Activated CD8-positive, alpha-beta memory T cell treated with anti-CD3 and anti-CD28 coated beads, Interleukin-2, amount 10 ng/mL, durations not matched to agents 7 days and 5 days (primary cell): ENCODE data around the gene TOMM22. TPM values are rescaled to one million over a fixed set of nuclear protein-coding genes. Genes with fewer than 3 reads are reported as not detected.

Experiments used
- ATAC-seq: fragments of 150-1000 bp; cut with Tn5 transposase; one replicate; pipeline ENCODE4 v1.10.0; 2021; ENCODE audit warnings: moderate library complexity
- CTCF ChIA-PET: fragments of 350-600 bp; sonication (Branson Sonifier 250); formaldehyde crosslinking; loops from one replicate; lab custom pipeline; 2021; ENCODE audit warnings: antibody characterized with exemption; lab: Charles Lee
- DNase-seq: peaks from one replicate; pipeline ENCODE4 v3.0.0-alpha.2; 2020
- H3K27ac Mint-ChIP-seq: one replicate; pipeline ENCODE4 v1.8.0; 2021; ENCODE audit warnings: mild to moderate bottlenecking, mixed read lengths
- H3K27me3 Mint-ChIP-seq: one replicate; pipeline ENCODE4 v1.8.0; 2021; ENCODE audit warnings: mixed read lengths
- H3K36me3 Mint-ChIP-seq: one replicate; pipeline ENCODE4 v1.8.0; 2021; ENCODE audit warnings: mild to moderate bottlenecking, mixed read lengths
- H3K4me1 Mint-ChIP-seq: one replicate; pipeline ENCODE4 v1.8.0; 2021; ENCODE audit warnings: mixed read lengths
- H3K4me3 Mint-ChIP-seq: one replicate; pipeline ENCODE4 v1.8.0; 2021; ENCODE audit warnings: mild to moderate bottlenecking, moderate library complexity, mixed read lengths
- H3K9me3 Mint-ChIP-seq: one replicate; pipeline ENCODE4 v1.8.0; 2022; ENCODE audit warnings: low read depth, mixed read lengths
- total RNA-seq, 2 experiments: library from RNA; stranded (reverse); gene quantifications; one replicate each; pipeline ENCODE4 v1.2.3, GENCODE V29; 2021

Gene TOMM22
- total RNA-seq, 2 experiments from 2014 or later: 61.1 to 94.9 TPM

GRCh38 chr22:38710866-38711265 is 29.1 kb downstream of the TOMM22 start:
- DNase-seq (no peak), ATAC-seq (no peak)
- Mint-ChIP-seq H3K36me3 (peaks cover 60% of the 10 kb centered on the region), H3K4me3 (no peak overlapping the region), H3K9me3 (no peaks in the 10 kb centered on the region), H3K27ac (no peak overlapping the region), H3K27me3 (no peaks in the 10 kb centered on the region), H3K4me1 (peaks cover 66% of the 10 kb centered on the region)
- CTCF ChIA-PET: interaction anchor here (1.3 kb wide), 1 partner anchor 11 kb away, joined by 3 read pairs; no protein-coding TSS in a partner anchor

GRCh38 chr22:38712486-38713207 is 30.9 kb downstream of the TOMM22 start:
- CTCF ChIA-PET: no interaction called here
- no peak overlapping the region for H3K27ac Mint-ChIP-seq
- no peaks in the 10 kb centered on the region for H3K9me3 Mint-ChIP-seq
- peaks cover 59% of the 10 kb centered on the region for H3K4me1 Mint-ChIP-seq
- DNase-seq: no peak
- H3K27me3 Mint-ChIP-seq: no peaks in the 10 kb centered on the region
- ATAC-seq: no peak
- peaks cover 58% of the 10 kb centered on the region for H3K36me3 Mint-ChIP-seq
- H3K4me3 Mint-ChIP-seq: no peak overlapping the region

- peaks cover 55% of the 10 kb centered on the region for H3K36me3 Mint-ChIP-seq
- no peaks in the 10 kb centered on the region for H3K27me3 Mint-ChIP-seq
- peak overlapping the region; percentile 32 for H3K27ac Mint-ChIP-seq
- H3K4me1 Mint-ChIP-seq: peaks cover 47% of the 10 kb centered on the region
- CTCF ChIA-PET: interaction anchor here (1.2 kb wide), 1 partner anchor 15 kb away, joined by 3 read pairs; no protein-coding TSS in a partner anchor
- no peaks in the 10 kb centered on the region for H3K9me3 Mint-ChIP-seq
- no peak overlapping the region for H3K4me3 Mint-ChIP-seq
- no peak for DNase-seq
- ATAC-seq: no peak
Measured at GRCh38 chr22:38713921-38714320, 32.2 kb downstream of the TOMM22 start.

- DNase-seq (no peak), ATAC-seq (no peak)
- CTCF ChIA-PET: interaction anchor here (1.2 kb wide), 1 partner anchor 14 kb away, joined by 3 read pairs; no protein-coding TSS in a partner anchor
- Mint-ChIP-seq H3K27ac (no peak overlapping the region), H3K4me3 (no peak overlapping the region), H3K36me3 (peaks cover 45% of the 10 kb centered on the region), H3K4me1 (peaks cover 37% of the 10 kb centered on the region), H3K9me3 (no peaks in the 10 kb centered on the region), H3K27me3 (no peaks in the 10 kb centered on the region)
Measured at GRCh38 chr22:38715176-38715764, 33.5 kb downstream of the TOMM22 start.

- Mint-ChIP-seq H3K4me3 (no peak overlapping the region), H3K27ac (no peak overlapping the region), H3K9me3 (no peaks in the 10 kb centered on the region), H3K36me3 (peaks cover 44% of the 10 kb centered on the region), H3K27me3 (no peaks in the 10 kb centered on the region), H3K4me1 (peaks cover 31% of the 10 kb centered on the region)
- ATAC-seq (no peak), DNase-seq (no peak)
- CTCF ChIA-PET: interaction anchor here (1.0 kb wide), 1 partner anchor 9 kb away, joined by 3 read pairs; no protein-coding TSS in a partner anchor
Measured at GRCh38 chr22:38715852-38716251, 34.1 kb downstream of the TOMM22 start.

- peaks cover 28% of the 10 kb centered on the region for H3K4me1 Mint-ChIP-seq
- H3K36me3 Mint-ChIP-seq: peaks cover 41% of the 10 kb centered on the region
- no peaks in the 10 kb centered on the region for H3K27me3 Mint-ChIP-seq
- H3K9me3 Mint-ChIP-seq: no peaks in the 10 kb centered on the region
- H3K27ac Mint-ChIP-seq: no peak overlapping the region
- ATAC-seq: no peak
- CTCF ChIA-PET: interaction anchor here (1.0 kb wide), 1 partner anchor 9 kb away, joined by 3 read pairs; no protein-coding TSS in a partner anchor
- no peak overlapping the region for H3K4me3 Mint-ChIP-seq
- DNase-seq: no peak
Measured at GRCh38 chr22:38716271-38716670, 34.5 kb downstream of the TOMM22 start.

- ATAC-seq: no peak
- DNase-seq: no peak
- Mint-ChIP-seq H3K4me3 (no peak overlapping the region), H3K4me1 (peaks cover 27% of the 10 kb centered on the region), H3K9me3 (no peaks in the 10 kb centered on the region), H3K36me3 (peaks cover 44% of the 10 kb centered on the region), H3K27me3 (no peaks in the 10 kb centered on the region), H3K27ac (no peak overlapping the region)
- CTCF ChIA-PET: interaction anchor here (1.0 kb wide), 1 partner anchor 10 kb away, joined by 3 read pairs; no protein-coding TSS in a partner anchor
Measured at GRCh38 chr22:38716826-38717225, 35.1 kb downstream of the TOMM22 start.

- CTCF ChIA-PET: interaction anchor here (0.6 to 1.4 kb wide), 3 partner anchors 12 to 26 kb away, joined by 3 to 4 read pairs (median 4); no protein-coding TSS in a partner anchor
- Mint-ChIP-seq H3K9me3 (no peaks in the 10 kb centered on the region), H3K27ac (no peak overlapping the region), H3K36me3 (peaks cover 45% of the 10 kb centered on the region), H3K4me3 (no peak overlapping the region), H3K27me3 (no peaks in the 10 kb centered on the region), H3K4me1 (peaks cover 24% of the 10 kb centered on the region)
- DNase-seq: no peak
- ATAC-seq: no peak
Measured at GRCh38 chr22:38717244-38717643, 35.5 kb downstream of the TOMM22 start.

GRCh38 chr22:38718414-38718813 is 36.7 kb downstream of the TOMM22 start:
- no peak for ATAC-seq
- peaks cover 13% of the 10 kb centered on the region for H3K4me1 Mint-ChIP-seq
- DNase-seq: no peak
- CTCF ChIA-PET: interaction anchor here (1.1 to 1.4 kb wide), 3 partner anchors 11 to 16 kb away, joined by 3 to 4 read pairs (median 4); no protein-coding TSS in a partner anchor
- no peak overlapping the region for H3K4me3 Mint-ChIP-seq
- no peaks in the 10 kb centered on the region for H3K27me3 Mint-ChIP-seq
- no peaks in the 10 kb centered on the region for H3K9me3 Mint-ChIP-seq
- peaks cover 47% of the 10 kb centered on the region for H3K36me3 Mint-ChIP-seq
- H3K27ac Mint-ChIP-seq: no peak overlapping the region

GRCh38 chr22:38719196-38719595 is 37.4 kb downstream of the TOMM22 start:
- Mint-ChIP-seq H3K4me1 (peaks cover 8% of the 10 kb centered on the region), H3K27me3 (no peaks in the 10 kb centered on the region), H3K27ac (no peak overlapping the region), H3K9me3 (no peaks in the 10 kb centered on the region), H3K4me3 (no peak overlapping the region), H3K36me3 (peaks cover 54% of the 10 kb centered on the region)
- ATAC-seq (no peak), DNase-seq (no peak)
- CTCF ChIA-PET: interaction anchor here (0.7 kb wide), 1 partner anchor 300 kb away, joined by 3 read pairs; no protein-coding TSS in a partner anchor

- ATAC-seq (no peak), DNase-seq (no peak)
- CTCF ChIA-PET: no interaction called here
- Mint-ChIP-seq H3K4me3 (no peak overlapping the region), H3K4me1 (peaks cover 2% of the 10 kb centered on the region), H3K36me3 (peaks cover 60% of the 10 kb centered on the region), H3K9me3 (no peaks in the 10 kb centered on the region), H3K27me3 (no peaks in the 10 kb centered on the region), H3K27ac (no peak overlapping the region)
Measured at GRCh38 chr22:38720350-38720749, 38.6 kb downstream of the TOMM22 start.

GRCh38 chr22:38721551-38721950 is 39.8 kb downstream of the TOMM22 start:
- Mint-ChIP-seq H3K36me3 (peaks cover 63% of the 10 kb centered on the region), H3K27ac (no peak overlapping the region), H3K9me3 (no peaks in the 10 kb centered on the region), H3K27me3 (no peaks in the 10 kb centered on the region), H3K4me3 (no peak overlapping the region), H3K4me1 (no peaks in the 10 kb centered on the region)
- no peak for DNase-seq
- CTCF ChIA-PET: interaction anchor here (0.8 to 4.6 kb wide), 5 partner anchors 10 to 148 kb away, joined by 3 to 28 read pairs (median 3); no protein-coding TSS in a partner anchor
- no peak for ATAC-seq

- Mint-ChIP-seq H3K4me1 (no peaks in the 10 kb centered on the region), H3K4me3 (no peak overlapping the region), H3K9me3 (no peaks in the 10 kb centered on the region), H3K27me3 (no peaks in the 10 kb centered on the region), H3K36me3 (peaks cover 63% of the 10 kb centered on the region), H3K27ac (no peak overlapping the region)
- CTCF ChIA-PET: interaction anchor here (0.7 to 4.6 kb wide), 10 partner anchors 9 to 119 kb away, joined by 3 to 28 read pairs (median 4); partner anchors contain the start of gene GTPBP1
- ATAC-seq (no peak), DNase-seq (no peak)
Measured at GRCh38 chr22:38724176-38724575, 42.4 kb downstream of the TOMM22 start.
